ENCODE data around the gene GRM6.
A peak's percentile ranks its signal among the peaks of the same experiment; 100 is the strongest.

Gene GRM6

GRCh38 chr5:178994580-178995340 is at the start of gene GRM6:
GRM6 (minus strand) TSS chr5:178995320; CDS start chr5:178994944, 376 bp downstream.
- no peak for DNase-seq

- no peak for DNase-seq
Observed at GRCh38 chr5:179044765-179045164, 49.6 kb upstream of the GRM6 start.

- no peak for DNase-seq
Observed at GRCh38 chr5:179033004-179033580, 38.0 kb upstream of the GRM6 start.

- peak; percentile 75 to 89 (median 88) for DNase-seq
Observed at GRCh38 chr5:179023528-179024189, 28.5 kb upstream of the GRM6 start, which contains the start of gene ZNF879. ZNF879 (plus strand) TSS chr5:179023804; CDS start chr5:179025005, 1,201 bp downstream.

- no peak for DNase-seq
Observed at GRCh38 chr5:179008667-179009066, 13.5 kb upstream of the GRM6 start.

GRCh38 chr5:179006564-179006963 is 11.4 kb upstream of the GRM6 start:
- DNase-seq: no peak

- no peak for DNase-seq
Observed at GRCh38 chr5:178998441-178998840, 3.3 kb upstream of the GRM6 start.

- no peak for DNase-seq
Observed at GRCh38 chr5:178997191-178997590, 2.1 kb upstream of the GRM6 start.

GRCh38 chr5:178996156-178996555 is 1.0 kb upstream of the GRM6 start:
- no peak for DNase-seq

- DNase-seq: no peak
Observed at GRCh38 chr5:178995341-178995690, 196 bp upstream of the GRM6 start.

- DNase-seq: no peak
Observed at GRCh38 chr5:178993955-178994579, 1.1 kb downstream of the GRM6 start.

- DNase-seq: no peak
Observed at GRCh38 chr5:178993236-178993765, 1.8 kb downstream of the GRM6 start.

- no peak for DNase-seq
Observed at GRCh38 chr5:178992291-178992895, 2.7 kb downstream of the GRM6 start.

GRCh38 chr5:178991190-178992145 is 3.7 kb downstream of the GRM6 start:
- DNase-seq: no peak

- no peak for DNase-seq
Observed at GRCh38 chr5:178990491-178990890, 4.6 kb downstream of the GRM6 start.

- no peak for DNase-seq
Observed at GRCh38 chr5:178989311-178989710, 5.8 kb downstream of the GRM6 start.

- DNase-seq: no peak
Observed at GRCh38 chr5:178988436-178989220, 6.5 kb downstream of the GRM6 start.

- no peak for DNase-seq
Observed at GRCh38 chr5:178986326-178986960, 8.7 kb downstream of the GRM6 start.

- no peak for DNase-seq
Observed at GRCh38 chr5:178984145-178985072, 10.7 kb downstream of the GRM6 start.

Measured in activated CD4-positive, CD25-positive, alpha-beta regulatory T cell (primary cell).